GM19467 (cell line): ENCODE data around the gene BCAN.
A peak's percentile ranks its signal among the peaks of the same experiment; 100 is the strongest.

ENCODE experiments used
- ATAC-seq: cut with Tn5 transposase; IDR thresholded peaks from one replicate; pipeline ENCODE4 v1.9.1; 2021; ENCODE audit warnings: mild to moderate bottlenecking, moderate library complexity; ENCODE audit not compliant: unreplicated experiment

Gene BCAN

GRCh38 chr1:156659988-156660751 is 18.3 kb downstream of the BCAN start:
- peak; percentile 48 for ATAC-seq

- ATAC-seq = no peak
Measured at GRCh38 chr1:156660752-156661112, 18.8 kb downstream of the BCAN start.

- no peak for ATAC-seq
Measured at GRCh38 chr1:156662005-156662799, 20.3 kb downstream of the BCAN start.

- no peak for ATAC-seq
Measured at GRCh38 chr1:156662800-156663055, 20.8 kb downstream of the BCAN start.

- ATAC-seq = no peak
Measured at GRCh38 chr1:156663178-156663577, 21.3 kb downstream of the BCAN start.

DNA sequence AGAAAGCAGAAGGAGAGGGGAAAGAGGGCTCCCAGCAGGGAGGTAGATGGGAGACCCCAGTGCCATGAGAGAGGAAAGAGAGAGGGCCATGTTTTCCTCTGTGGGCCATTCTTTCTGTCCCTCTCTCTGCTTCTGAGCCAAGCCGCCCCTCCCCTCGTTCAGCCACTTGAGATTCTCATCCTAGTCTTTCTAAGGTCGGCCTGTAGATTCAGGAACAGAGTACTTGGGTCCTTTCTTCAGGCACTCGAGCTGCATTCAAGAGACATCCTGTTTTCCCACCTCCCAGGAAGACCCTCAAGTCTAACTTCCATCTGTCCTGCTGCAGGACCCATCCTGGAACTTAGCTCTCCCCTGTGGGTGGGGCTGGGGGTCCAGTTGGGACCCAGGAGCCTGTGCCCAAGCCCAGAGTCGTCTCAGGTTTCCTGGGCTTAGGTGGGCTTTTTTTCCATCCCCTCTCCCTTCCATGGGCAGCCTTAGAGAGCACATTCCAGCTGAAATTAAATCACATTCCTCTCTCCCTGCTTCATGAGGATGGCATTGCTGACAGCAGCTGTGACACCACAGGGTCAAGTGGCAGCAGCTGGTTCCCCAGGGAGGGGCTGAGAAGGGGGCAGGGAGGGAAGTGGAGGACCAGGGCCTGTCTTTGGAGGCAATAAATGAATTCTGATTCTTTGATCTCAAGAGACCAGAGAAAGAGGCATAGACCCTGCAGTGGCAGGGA is 22.3 kb downstream of the BCAN start:
- ATAC-seq = no peak

- ATAC-seq = no peak
Measured at GRCh38 chr1:156664767-156665411, 23.0 kb downstream of the BCAN start.

DNA sequence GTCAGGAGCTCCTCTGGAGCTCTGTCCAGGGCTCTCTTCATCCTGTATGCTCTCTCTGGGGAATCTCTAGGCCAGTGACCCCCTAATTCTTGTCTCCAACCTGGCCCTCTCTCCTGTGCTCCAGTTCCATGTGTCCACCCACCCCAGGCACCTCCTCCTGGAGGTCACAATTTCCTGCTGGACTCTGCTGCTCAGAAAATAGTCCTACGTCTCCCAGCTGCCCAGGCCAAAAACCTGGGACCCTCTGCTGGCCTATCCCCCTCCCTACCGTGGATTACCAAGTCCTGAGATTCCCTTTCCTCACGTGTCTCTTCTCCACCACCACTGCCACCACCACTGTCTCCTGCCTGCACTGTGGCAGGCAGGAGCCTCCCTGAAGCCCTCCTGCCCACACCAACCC is 23.6 kb downstream of the BCAN start:
- no peak for ATAC-seq

GRCh38 chr1:156666862-156667609 is 25.1 kb downstream of the BCAN start:
- ATAC-seq = no peak

- ATAC-seq = no peak
Measured at GRCh38 chr1:156667610-156667967, 25.7 kb downstream of the BCAN start.

- no peak for ATAC-seq
Measured at GRCh38 chr1:156667968-156668709, 26.2 kb downstream of the BCAN start.

- no peak for ATAC-seq
Measured at GRCh38 chr1:156668801-156669637, 27.1 kb downstream of the BCAN start.

DNA sequence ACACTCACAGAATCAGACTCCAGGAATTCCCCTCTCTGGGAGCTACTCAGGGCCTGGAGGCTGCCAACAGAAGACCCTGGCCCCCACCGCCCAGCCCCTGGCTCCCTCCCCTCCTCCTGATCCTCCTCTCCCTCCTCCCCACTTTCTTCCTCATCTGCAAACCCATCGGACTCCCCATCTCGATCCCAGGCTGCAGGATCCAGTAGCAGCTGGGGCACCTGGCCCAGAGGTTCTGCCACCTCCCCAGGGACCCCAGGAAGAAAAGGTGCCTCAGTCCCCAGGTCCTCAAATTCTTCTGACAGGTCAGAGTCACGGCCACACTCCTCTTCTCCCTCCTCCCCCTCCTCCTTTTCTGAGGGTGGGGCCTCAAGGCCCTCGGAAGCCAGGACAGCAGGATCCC is 27.9 kb downstream of the BCAN start:
- ATAC-seq = no peak

DNA sequence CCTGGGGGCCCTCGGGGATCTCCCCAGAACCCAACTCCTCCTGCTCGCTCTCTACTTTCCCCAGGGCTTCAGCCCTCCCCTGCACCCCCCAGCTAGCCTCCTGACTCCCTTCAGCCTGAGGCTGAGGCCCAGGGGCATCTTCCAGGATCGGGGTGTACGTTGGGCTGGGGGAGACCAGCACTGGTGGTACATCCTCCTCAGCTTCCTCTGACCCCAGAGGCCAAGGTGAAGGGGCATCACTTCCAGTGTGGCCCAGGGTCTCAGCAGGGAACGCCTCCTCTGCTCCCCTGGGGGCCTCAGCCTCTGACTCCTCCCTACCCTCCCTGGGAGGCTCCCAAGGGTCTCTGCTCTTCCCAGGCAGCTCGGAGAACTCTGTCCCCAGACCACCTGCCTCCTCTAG is 28.4 kb downstream of the BCAN start:
- no peak for ATAC-seq

GRCh38 chr1:156670791-156671190 is 28.9 kb downstream of the BCAN start:
- no peak for ATAC-seq

DNA sequence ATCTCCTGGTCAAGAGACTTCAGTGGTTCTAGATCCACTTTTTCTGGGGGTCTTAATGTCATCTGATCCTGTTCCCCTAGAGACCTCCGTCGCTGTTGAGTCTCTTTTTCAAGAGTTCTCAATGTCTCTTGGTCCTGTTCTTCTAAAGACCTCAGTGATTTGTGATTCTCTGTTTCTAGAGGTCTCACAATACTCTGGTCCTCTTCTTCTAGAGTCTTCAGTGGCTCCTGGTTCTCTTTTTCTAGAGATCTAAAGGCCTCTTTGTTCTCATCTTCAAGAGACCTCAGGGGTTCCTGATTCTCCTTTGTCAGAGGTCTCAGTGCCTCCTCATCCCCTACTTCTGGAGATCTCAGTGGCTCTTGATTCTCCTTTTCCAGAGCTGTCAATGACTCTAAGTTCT is 29.9 kb downstream of the BCAN start:
- ATAC-seq = no peak

DNA sequence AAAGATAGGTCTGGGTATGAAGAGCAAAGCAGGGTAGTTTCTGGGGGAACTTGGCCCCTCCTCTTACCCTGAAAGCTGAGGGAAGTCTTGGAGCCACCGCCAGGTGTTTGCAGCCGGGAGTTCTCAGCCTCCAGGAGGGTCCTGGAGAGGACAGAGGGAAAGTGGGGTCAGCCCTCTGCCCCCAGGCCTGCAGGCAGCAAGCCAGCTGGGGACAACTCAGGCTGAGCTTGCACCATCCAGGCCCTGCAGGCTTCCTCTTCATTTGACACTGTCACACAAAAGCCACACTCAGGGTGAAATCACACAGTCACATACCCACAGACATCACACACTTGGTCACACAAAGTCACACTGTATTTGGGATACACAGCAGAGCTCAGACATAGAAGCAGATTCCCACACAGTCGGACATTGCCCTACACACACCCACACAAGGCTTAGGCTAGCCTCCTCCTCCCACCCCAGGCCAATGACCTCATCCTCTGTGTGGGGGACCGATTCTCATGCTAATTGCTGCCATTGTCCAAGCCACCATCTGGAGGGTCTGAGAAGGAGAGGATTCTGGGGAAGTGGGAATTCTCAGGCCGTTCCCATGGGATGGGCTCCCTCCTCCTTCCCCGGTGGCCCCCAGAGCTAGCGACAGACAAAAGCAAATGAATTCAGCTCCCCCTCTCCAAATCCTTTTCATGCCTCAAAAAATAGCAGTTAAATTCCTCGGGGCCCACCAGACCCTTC is 31.6 kb downstream of the BCAN start:
- no peak for ATAC-seq

DNA sequence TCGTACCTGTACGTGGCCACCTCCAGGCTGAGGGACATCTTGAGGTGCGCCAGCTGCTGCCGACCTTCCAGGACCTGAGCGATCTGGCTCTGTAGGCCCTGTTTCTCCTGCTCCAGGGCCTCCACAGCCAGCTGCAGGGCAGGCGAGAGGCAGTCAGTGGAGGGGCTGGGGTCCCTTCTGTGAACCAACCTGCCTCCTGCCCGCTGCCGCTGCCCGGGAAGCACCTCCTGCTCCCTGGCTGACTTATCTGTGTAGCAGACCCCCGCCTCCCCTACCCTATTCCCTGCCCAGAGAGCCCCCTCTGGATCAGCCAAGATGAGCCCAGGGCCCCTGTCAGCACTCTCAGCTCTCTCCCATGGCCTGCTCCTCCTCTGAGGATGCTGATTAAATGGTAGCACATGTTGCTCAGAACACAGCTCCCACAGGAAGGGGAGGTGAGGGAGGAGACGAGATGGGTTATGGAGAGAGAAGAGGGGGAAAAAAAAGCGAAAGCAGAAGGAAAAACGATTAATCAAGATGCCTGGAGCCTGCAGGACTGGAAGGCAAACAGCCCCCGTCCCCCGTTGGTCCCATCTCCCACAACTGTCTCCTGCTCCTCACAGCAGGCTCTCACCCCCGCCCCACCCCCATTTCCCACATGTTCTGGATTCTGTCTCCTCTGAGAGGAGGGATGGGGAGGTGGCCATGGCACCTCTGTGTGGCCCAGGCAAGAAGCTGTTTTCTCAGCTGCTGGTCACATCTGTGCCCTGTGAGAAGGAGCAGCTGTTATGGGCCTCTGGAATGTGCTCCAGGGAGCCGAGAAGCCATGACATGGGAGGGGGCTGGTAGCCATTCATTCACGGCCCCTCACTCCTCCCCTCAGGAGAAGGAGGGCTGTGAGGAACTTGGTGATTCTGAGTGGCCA is 33.5 kb downstream of the BCAN start:
- no peak for ATAC-seq
